RWPE1 (cell line): ENCODE results near the gene AGO3.

Source experiments
- CTCF ChIA-PET: fragments of 350-600 bp; sonication (Branson Sonifier 250); formaldehyde crosslinking; extraction: SDS; loops from one replicate; lab custom pipeline; 2021; lab: Yijun Ruan, JAX
- POLR2A ChIA-PET: fragments of 400-600 bp; formaldehyde crosslinking; extraction: SDS; loops from one replicate; lab custom pipeline; 2020; ENCODE audit warnings: antibody characterized with exemption; ENCODE audit not compliant: low non-redundant PET; lab: Yijun Ruan, JAX
- DNase-seq: peaks from one replicate; pipeline ENCODE4 v3.0.0; 2012; ENCODE audit warnings: low spot score
- H3K27ac ChIP-seq: fragments of 450-650 bp; 2 replicates; pipeline ENCODE4 v1.5.1; 2017
- TF ChIP-seq, protein P1 (sequence below): fragments of 450-650 bp; conservative IDR thresholded peaks from 2 replicates; pipeline ENCODE4 v1.5.1; 2017; ENCODE audit warnings: low read depth, mild to moderate bottlenecking

AGO3 gene

DNA sequence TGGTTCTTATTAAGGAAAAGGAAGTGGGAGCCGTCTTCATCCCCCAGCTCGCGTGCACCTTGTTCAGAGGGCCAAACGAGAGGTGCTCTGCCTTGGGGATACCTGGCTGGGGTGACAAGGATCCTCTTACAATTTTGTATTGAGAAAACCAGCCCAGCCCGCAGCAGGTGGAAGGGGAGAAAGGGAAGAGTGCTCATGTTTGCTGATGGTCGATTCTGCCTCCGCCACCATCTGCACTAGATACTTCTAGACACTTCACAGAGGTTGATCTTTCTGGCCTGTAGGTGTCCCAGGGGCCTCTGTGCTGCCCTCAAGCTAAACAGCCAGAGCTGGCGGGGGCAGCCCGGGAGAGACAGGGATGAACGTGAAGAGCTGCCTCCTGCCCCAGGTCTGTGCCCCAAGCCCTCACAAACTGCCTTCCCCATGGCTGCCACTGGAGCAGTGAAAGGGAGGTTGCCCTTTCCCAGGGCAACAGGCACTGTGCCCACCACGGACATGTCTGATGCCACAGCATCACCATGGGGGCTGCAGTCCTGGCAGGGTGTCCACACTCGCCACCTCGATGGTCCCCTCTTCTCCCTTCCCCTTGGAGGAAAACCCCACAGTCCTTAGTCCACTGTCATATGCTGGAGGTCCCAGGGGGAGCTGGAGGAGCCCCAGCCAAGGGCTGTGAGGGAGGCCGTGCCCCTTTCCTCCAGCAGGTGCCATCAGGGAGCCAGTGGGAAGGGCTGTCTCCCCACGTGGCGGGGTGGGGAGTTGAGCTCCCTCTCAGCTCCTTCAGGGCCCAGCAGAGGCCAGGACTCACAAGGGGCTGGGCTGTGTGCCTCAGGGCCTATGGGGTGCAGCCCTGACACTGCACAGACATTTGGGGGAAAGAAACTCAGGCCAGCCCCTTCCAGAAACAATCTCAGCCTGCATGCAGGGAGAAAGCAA lies 165.9 kb downstream of the AGO3 start:
- ChIA-PET CTCF (interaction anchor here (0.5 to 1.4 kb wide), 4 partner anchors 11 to 328 kb away, joined by 3 to 7 read pairs (median 4); no protein-coding TSS in a partner anchor), POLR2A (interaction anchor here (0.9 kb wide), 1 partner anchor 54 kb away, joined by 3 read pairs; no protein-coding TSS in a partner anchor)
- TF ChIP-seq, protein P1, sequence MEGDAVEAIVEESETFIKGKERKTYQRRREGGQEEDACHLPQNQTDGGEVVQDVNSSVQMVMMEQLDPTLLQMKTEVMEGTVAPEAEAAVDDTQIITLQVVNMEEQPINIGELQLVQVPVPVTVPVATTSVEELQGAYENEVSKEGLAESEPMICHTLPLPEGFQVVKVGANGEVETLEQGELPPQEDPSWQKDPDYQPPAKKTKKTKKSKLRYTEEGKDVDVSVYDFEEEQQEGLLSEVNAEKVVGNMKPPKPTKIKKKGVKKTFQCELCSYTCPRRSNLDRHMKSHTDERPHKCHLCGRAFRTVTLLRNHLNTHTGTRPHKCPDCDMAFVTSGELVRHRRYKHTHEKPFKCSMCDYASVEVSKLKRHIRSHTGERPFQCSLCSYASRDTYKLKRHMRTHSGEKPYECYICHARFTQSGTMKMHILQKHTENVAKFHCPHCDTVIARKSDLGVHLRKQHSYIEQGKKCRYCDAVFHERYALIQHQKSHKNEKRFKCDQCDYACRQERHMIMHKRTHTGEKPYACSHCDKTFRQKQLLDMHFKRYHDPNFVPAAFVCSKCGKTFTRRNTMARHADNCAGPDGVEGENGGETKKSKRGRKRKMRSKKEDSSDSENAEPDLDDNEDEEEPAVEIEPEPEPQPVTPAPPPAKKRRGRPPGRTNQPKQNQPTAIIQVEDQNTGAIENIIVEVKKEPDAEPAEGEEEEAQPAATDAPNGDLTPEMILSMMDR: no peak
- DNase-seq: no peak
- peak overlapping the region; percentile 15; the same call in 1 of the 2 replicates for H3K27ac ChIP-seq

- 0 out of 2 replicates have a peak overlapping the region, but pooled peaks have one; percentile 15 for H3K27ac ChIP-seq
- ChIA-PET CTCF (interaction anchor here (0.6 to 1.4 kb wide), 6 partner anchors 9 to 270 kb away, joined by 3 to 7 read pairs (median 3); no protein-coding TSS in a partner anchor), POLR2A (interaction anchor here (0.9 kb wide), 1 partner anchor 53 kb away, joined by 3 read pairs; no protein-coding TSS in a partner anchor)
- TF ChIP-seq, protein P1: no peak
- no peak for DNase-seq
These were observed 167.0 kb downstream of the AGO3 start for GRCh38 chr1:36097693-36098585.

DNA sequence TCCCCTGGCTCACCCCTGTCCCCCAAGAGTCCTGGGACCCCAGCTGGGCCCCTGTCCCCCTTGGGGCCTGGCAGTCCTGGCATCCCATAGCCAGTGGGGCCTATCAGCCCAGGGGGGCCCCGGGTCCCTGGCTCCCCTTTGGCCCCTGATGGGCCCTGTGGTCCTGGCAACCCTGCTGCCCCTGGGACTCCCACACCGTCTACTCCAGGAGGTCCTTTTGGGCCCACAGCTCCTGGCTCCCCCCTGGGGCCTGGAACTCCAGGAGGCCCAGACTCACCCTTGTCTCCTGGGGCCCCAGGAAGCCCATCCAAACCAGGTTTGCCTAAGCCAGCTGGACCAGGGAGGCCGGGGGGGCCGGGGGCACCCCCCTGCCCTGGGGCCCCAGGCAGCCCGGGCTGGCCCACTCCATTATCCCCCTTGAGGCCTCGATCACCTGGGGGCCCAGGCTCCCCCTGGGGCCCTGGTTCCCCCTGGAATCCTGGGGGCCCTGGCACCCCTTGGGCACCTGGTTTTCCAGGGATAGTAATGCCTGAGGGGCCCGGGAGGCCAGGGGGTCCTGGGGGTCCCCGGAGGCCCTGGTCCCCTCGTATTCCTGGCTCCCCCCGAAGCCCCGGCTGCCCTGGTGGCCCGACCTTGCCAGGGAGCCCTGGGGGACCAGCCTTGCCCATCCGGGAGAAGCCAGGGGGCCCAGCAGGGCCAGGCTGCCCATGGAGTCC lies 167.9 kb downstream of the AGO3 start:
- TF ChIP-seq, protein P1: no peak
- H3K27ac ChIP-seq: peak overlapping the region; percentile 38
- ChIA-PET CTCF (interaction anchor here (0.6 to 0.7 kb wide), 3 partner anchors 89 to 269 kb away, joined by 3 read pairs; no protein-coding TSS in a partner anchor), POLR2A (no interaction called here)
- no peak for DNase-seq

DNA sequence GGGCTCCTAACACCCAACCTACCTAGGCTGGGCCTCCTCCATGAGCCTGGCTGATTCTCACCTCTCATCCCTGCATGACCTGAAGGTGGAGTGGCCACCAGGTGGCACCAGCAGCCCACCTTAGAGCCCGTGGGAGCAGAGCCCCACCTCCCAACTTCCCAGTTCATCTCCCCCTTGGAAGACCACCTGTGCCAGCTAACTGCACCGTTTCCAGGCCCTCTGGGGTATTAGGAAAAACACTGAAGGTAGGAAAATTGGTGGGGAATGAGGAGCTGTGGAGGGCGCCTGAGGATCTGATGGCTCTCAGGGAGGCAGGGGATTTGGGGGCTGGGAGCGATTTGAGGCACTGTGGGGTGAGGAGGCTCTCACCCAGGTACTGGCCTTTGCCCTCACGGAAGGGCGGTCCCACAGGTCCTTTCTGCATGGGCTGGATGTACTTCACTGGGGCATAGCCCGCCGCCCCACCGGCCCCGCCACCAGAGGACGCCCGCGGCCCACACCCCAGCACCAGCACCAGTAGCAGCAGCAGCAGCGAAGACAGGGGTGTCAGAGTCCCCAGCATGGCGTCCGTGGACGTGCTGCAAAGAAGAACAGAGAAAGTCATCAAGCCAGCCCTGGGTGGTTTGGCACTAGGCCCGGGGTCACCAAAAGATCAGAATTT lies 168.9 kb downstream of the AGO3 start:
- TF ChIP-seq, protein P1: peak; percentile 86
- DNase-seq: peak; percentile 76
- H3K27ac ChIP-seq: peak overlapping the region; percentile 38
- ChIA-PET POLR2A (no interaction called here), CTCF (interaction anchor here (0.6 to 2.1 kb wide), 8 partner anchors 16 to 200 kb away, joined by 3 to 11 read pairs (median 4); partner anchors contain the start of gene TRAPPC3)

DNA sequence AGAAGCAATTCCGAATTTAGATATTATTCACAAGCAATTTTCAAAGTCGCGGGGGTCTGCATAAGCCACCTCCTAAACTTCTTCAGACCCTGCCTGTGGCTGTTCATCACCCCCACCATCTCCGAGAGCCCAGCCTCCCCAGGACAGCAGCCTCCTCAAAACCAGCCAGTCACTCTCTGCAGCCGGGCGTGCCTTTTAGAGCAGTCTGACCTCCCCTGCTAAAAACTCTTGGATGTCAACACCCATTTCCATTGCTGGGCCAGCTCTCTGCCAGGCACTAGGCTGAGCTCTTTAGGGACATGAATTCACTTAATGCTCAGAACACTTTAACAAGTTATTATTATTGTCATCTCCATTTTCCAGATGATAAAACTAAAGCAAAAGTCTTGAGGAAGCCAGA lies 169.5 kb downstream of the AGO3 start:
- ChIA-PET CTCF (interaction anchor here (0.6 to 2.1 kb wide), 8 partner anchors 8 to 199 kb away, joined by 3 to 11 read pairs (median 4); partner anchors contain the start of gene TRAPPC3), POLR2A (interaction anchor here (0.6 kb wide), 1 partner anchor 8 kb away, joined by 9 read pairs; no protein-coding TSS in a partner anchor)
- H3K27ac ChIP-seq: peak overlapping the region; percentile 38; the same call in 1 of the 2 replicates
- TF ChIP-seq, protein P1: no peak
- DNase-seq: no peak
